ENCODE measurements around the gene UBE2E1. TPM values are rescaled to one million over a fixed set of nuclear protein-coding genes. Genes with fewer than 3 reads are reported as not detected.
"Not testable (repeated sequence)": the region's sequence is repeated elsewhere in the genome, so short reads cannot be mapped to it uniquely, and the experiment has no call there.

The UBE2E1 gene
- total RNA-seq, 3 donors from 2014 or later (not counting 1 experiment from before 2014, with no cell fraction given): 80.0 to 89.5 (median 86.9) TPM

DNA sequence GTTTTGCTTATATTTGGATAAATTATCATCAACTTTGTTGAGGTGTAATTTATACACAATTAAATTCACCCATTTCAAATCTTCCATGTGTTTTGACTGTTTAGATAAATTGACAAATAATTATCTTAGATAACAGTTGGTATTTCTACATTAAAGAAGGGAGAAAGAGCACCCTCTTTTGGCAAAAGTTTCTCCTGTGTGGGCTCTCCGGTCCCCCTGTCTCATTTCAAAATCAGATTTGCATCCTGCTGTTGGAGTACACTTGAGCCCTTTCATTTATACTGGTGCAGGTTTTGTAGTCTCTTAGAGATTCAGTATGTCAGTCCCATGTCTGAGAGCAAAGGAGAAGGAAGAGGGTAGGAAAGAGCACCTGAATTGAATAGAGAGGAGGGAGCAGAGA lies 61.6 kb downstream of the UBE2E1 start:
- TF ChIP-seq, protein P1, sequence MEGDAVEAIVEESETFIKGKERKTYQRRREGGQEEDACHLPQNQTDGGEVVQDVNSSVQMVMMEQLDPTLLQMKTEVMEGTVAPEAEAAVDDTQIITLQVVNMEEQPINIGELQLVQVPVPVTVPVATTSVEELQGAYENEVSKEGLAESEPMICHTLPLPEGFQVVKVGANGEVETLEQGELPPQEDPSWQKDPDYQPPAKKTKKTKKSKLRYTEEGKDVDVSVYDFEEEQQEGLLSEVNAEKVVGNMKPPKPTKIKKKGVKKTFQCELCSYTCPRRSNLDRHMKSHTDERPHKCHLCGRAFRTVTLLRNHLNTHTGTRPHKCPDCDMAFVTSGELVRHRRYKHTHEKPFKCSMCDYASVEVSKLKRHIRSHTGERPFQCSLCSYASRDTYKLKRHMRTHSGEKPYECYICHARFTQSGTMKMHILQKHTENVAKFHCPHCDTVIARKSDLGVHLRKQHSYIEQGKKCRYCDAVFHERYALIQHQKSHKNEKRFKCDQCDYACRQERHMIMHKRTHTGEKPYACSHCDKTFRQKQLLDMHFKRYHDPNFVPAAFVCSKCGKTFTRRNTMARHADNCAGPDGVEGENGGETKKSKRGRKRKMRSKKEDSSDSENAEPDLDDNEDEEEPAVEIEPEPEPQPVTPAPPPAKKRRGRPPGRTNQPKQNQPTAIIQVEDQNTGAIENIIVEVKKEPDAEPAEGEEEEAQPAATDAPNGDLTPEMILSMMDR (IDR thresholded peaks at IDR 0.05): no peak
- no peak for DNase-seq
- Mint-ChIP-seq H3K27me3 (ENCODE audit: low read depth in 2 of 2) (no peaks in the 10 kb centered on the region), H3K36me3 (no peaks in the 10 kb centered on the region), H3K4me1 (peaks cover 41 to 54% of the 10 kb centered on the region in 2 donors), H3K9me3 (no peaks in the 10 kb centered on the region), H3K4me3 (no peak overlapping the region), H3K27ac (peak overlapping the region in 1 of 2 donors; percentile 23)
- 38% methylated on average over 1 of the region's 1 CpG for WGBS (ENCODE audit: insufficient coverage)
- no peaks in the 10 kb centered on the region for H3K36me3 ChIP-seq (ENCODE audit: control insufficient read depth, insufficient read depth, low read length)
- intact Hi-C loops (cut with micrococcal nuclease): no loop called here
- no peak overlapping the region for H3K27ac ChIP-seq (ENCODE audit: low read length)
- no peaks in the 10 kb centered on the region for H3K27me3 ChIP-seq (ENCODE audit: control insufficient read depth, insufficient read depth, low read length)
- ATAC-seq: no peak
- H3K9me3 ChIP-seq (ENCODE audit: control insufficient read depth, insufficient read depth, low read length): no peaks in the 10 kb centered on the region
- no peaks in the 10 kb centered on the region for H3K4me1 ChIP-seq (ENCODE audit: control insufficient read depth, insufficient read depth, low read length)
- H3K4me3 ChIP-seq (ENCODE audit: low read length): no peak overlapping the region

DNA sequence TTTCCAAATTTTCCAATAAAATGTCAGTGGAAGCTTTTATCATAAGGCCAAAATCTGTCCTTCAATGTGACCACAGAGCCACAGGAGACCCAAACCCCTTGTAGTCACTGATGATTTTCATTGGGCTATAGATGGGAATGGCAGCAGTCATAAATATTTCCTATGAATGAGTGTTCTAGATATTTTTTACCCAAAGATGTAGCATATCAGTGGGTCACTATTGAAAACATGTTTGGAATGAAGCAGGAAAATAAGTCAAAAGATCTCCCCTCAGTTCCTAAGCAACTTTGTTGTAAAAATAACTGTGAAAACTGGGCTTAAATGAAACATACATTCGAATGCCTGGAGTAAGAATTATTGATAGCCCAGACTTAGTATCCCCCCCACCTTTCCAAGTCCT lies 62.1 kb downstream of the UBE2E1 start:
- DNase-seq: no peak
- WGBS (ENCODE audit: insufficient coverage): 100% methylated on average over 1 of the region's 1 CpG
- Histone ChIP-seq H3K4me3 (ENCODE audit: low read length) (no peak overlapping the region), H3K9me3 (ENCODE audit: control insufficient read depth, insufficient read depth, low read length) (no peaks in the 10 kb centered on the region), H3K4me1 (ENCODE audit: control insufficient read depth, insufficient read depth, low read length) (no peaks in the 10 kb centered on the region), H3K36me3 (ENCODE audit: control insufficient read depth, insufficient read depth, low read length) (no peaks in the 10 kb centered on the region), H3K27ac (ENCODE audit: low read length) (no peak overlapping the region), H3K27me3 (ENCODE audit: control insufficient read depth, insufficient read depth, low read length) (no peaks in the 10 kb centered on the region)
- no peaks in the 10 kb centered on the region for H3K27me3 Mint-ChIP-seq (ENCODE audit: low read depth in 2 of 2)
- no peak for ATAC-seq
- TF ChIP-seq, protein P1 (IDR thresholded peaks at IDR 0.05): no peak
- no peaks in the 10 kb centered on the region for H3K36me3 Mint-ChIP-seq
- intact Hi-C loops (cut with micrococcal nuclease): no loop called here
- peak overlapping the region in 1 of 2 donors; percentile 23 for H3K27ac Mint-ChIP-seq
- no peaks in the 10 kb centered on the region for H3K9me3 Mint-ChIP-seq
- no peak overlapping the region for H3K4me3 Mint-ChIP-seq
- H3K4me1 Mint-ChIP-seq: peaks cover 38 to 54% of the 10 kb centered on the region in 2 donors

DNA sequence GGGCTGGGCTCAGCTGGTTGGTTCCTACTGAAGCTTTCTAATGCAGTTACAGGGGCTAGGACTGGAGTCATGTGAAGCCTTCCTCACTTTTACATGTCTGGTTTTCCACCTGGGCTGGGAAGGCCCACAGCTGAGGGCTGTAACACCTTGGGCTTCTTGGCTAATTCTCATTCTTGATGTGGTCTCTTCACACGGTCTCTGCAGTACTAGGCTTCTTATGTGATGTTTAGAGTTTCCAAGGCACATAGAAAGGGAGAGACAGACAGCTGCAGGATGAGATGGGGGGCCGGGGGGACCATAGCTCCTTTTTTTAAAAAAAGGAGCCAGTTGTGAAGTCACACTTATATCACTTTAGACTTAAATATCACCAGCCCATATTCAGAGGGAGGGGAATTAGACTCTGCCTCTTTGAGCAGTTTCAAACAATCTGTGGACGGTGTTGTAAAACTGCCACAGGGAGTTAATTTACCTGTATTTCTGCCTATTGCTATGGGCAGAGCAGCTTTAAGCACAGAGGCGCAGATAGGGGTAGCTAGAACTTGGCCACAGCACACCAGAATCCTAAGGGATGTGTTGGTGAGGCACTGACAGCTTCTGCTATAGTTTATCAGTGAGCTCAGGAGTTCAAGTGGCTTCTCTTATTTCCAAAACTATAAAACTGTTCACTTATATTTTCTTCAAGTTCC lies 64.4 kb downstream of the UBE2E1 start:
- intact Hi-C loops (cut with micrococcal nuclease): no loop called here
- H3K36me3 Mint-ChIP-seq: no peaks in the 10 kb centered on the region
- TF ChIP-seq, protein P1 (IDR thresholded peaks at IDR 0.05): no peak
- peak overlapping the region in 1 of 2 donors; percentile 47 for H3K27ac Mint-ChIP-seq
- 85% methylated on average over 4 of the region's 4 CpGs for WGBS (ENCODE audit: insufficient coverage)
- Histone ChIP-seq H3K9me3 (ENCODE audit: control insufficient read depth, insufficient read depth, low read length) (no peaks in the 10 kb centered on the region), H3K4me1 (ENCODE audit: control insufficient read depth, insufficient read depth, low read length) (no peaks in the 10 kb centered on the region), H3K36me3 (ENCODE audit: control insufficient read depth, insufficient read depth, low read length) (no peaks in the 10 kb centered on the region), H3K27me3 (ENCODE audit: control insufficient read depth, insufficient read depth, low read length) (no peaks in the 10 kb centered on the region), H3K27ac (ENCODE audit: low read length) (no peak overlapping the region), H3K4me3 (ENCODE audit: low read length) (no peak overlapping the region)
- DNase-seq (no peak), ATAC-seq (peak in 1 of 3 donors; percentile 29)
- H3K4me1 Mint-ChIP-seq: peaks cover 35 to 46% of the 10 kb centered on the region in 2 donors
- H3K27me3 Mint-ChIP-seq (ENCODE audit: low read depth in 2 of 2): no peaks in the 10 kb centered on the region
- no peak overlapping the region for H3K4me3 Mint-ChIP-seq
- no peaks in the 10 kb centered on the region for H3K9me3 Mint-ChIP-seq

DNA sequence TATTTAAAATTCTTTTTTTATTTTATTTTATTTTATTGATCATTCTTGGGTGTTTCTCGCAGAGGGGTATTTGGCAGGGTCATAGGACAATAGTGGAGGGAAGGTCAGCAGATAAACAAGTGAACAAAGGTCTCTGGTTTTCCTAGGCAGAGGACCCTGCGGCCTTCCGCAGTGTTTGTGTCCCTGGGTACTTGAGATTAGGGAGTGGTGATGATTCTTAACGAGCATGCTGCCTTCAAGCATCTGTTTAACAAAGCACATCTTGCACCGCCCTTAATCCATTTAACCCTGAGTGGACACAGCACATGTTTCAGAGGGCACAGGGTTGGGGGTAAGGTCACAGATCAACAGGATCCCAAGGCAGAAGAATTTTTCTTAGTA lies 64.9 kb downstream of the UBE2E1 start:
- H3K36me3 Mint-ChIP-seq; H3K27me3 Mint-ChIP-seq (ENCODE audit: low read depth in 2 of 2); ATAC-seq; H3K4me1 ChIP-seq (ENCODE audit: control insufficient read depth, insufficient read depth, low read length); H3K4me3 ChIP-seq (ENCODE audit: low read length); H3K9me3 Mint-ChIP-seq; DNase-seq; intact Hi-C loops (cut with micrococcal nuclease); H3K4me3 Mint-ChIP-seq; H3K27me3 ChIP-seq (ENCODE audit: control insufficient read depth, insufficient read depth, low read length); H3K27ac Mint-ChIP-seq; H3K27ac ChIP-seq (ENCODE audit: low read length); H3K36me3 ChIP-seq (ENCODE audit: control insufficient read depth, insufficient read depth, low read length); H3K9me3 ChIP-seq (ENCODE audit: control insufficient read depth, insufficient read depth, low read length): not testable (repeated sequence)
- WGBS (ENCODE audit: insufficient coverage): no CpG with 5 or more reads among the region's 5 CpGs
- peaks cover 31 to 49% of the 10 kb centered on the region in 2 donors for H3K4me1 Mint-ChIP-seq

DNA sequence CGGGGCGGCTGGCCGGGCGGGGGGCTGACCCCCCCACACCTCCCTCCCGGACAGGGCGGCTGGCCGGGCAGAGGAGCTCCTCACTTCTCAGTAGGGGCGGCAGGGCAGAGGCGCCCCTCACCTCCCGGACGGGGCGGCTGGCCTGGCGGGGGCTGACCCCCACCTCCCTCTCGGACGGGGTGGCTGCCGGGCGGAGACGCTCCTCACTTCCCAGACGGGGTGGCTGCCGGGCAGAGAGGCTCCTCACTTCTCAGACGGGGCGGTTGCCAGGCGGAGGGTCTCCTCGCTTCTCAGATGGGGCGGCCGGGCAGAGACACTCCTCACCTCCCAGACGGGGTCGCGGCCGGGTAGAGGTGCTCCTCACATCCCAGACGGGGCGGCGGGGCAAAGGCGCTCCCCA lies 65.6 kb downstream of the UBE2E1 start:
- H3K36me3 Mint-ChIP-seq; DNase-seq; H3K27ac Mint-ChIP-seq; H3K9me3 Mint-ChIP-seq; H3K36me3 ChIP-seq (ENCODE audit: control insufficient read depth, insufficient read depth, low read length); H3K9me3 ChIP-seq (ENCODE audit: control insufficient read depth, insufficient read depth, low read length); H3K4me3 Mint-ChIP-seq; H3K27me3 Mint-ChIP-seq (ENCODE audit: low read depth in 2 of 2); ATAC-seq; H3K4me1 ChIP-seq (ENCODE audit: control insufficient read depth, insufficient read depth, low read length); intact Hi-C loops (cut with micrococcal nuclease); H3K4me3 ChIP-seq (ENCODE audit: low read length); H3K27me3 ChIP-seq (ENCODE audit: control insufficient read depth, insufficient read depth, low read length); H3K27ac ChIP-seq (ENCODE audit: low read length): not testable (repeated sequence)
- 91% methylated on average over 13 of the region's 34 CpGs for WGBS (ENCODE audit: insufficient coverage)
- H3K4me1 Mint-ChIP-seq: peaks cover 29 to 46% of the 10 kb centered on the region in 2 donors

All from natural killer cell (primary cell).